Eye (tissue), 1 donor: ENCODE results near the gene TBC1D10A.

Source experiments
- DNase-seq: peaks from one replicate; pipeline ENCODE4 v3.0.0-alpha.2; 2015

TBC1D10A gene

DNA sequence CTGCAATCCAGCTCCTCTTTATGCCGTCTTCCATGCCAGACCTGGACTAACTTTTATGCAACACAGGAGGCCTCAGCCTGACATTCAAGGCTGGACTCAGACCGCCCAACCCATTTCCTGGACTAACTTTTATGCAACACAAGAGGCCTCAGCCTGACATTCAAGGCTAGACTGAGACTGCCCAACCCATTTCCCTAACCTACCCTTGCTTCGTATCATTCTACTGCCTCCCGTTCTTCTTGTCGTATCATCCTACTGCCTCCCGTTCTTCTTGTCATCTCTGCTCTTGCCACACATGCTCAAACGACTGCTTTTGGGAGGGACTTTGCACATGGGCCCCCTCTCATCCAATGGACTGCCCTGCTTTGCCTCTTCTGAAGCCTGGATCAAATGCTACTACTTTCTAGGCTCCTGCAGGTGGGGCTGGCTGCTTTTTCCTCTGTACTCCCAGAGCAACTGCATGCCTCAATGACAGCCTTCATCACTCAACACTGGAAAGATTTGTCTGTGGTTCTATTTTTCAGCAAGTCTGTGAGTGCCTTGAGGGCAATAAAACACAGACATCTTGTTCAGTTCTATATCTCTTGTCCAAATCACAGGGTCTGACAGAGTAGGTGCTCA lies 7.8 kb downstream of the TBC1D10A start:
- DNase-seq: no peak

DNA sequence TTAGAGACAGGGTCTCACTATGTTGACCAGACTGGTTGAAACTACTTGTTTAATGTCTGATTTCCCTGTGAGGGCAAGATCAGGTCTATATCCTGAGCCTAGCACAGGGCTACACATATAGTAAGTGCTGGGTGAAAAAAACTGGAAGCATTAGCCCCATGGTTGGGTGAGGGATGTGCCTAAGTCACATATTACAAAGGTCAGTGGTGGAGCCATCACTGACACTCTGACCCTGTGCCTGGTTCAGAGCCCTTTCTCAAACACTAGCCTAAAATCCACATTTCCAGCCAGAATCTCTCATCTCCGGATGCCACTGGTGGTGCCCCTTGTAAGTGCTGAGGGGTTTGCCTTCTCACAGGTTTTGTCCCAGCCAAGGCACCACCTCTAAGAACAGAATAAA lies 9.0 kb downstream of the TBC1D10A start:
- no peak for DNase-seq

DNA sequence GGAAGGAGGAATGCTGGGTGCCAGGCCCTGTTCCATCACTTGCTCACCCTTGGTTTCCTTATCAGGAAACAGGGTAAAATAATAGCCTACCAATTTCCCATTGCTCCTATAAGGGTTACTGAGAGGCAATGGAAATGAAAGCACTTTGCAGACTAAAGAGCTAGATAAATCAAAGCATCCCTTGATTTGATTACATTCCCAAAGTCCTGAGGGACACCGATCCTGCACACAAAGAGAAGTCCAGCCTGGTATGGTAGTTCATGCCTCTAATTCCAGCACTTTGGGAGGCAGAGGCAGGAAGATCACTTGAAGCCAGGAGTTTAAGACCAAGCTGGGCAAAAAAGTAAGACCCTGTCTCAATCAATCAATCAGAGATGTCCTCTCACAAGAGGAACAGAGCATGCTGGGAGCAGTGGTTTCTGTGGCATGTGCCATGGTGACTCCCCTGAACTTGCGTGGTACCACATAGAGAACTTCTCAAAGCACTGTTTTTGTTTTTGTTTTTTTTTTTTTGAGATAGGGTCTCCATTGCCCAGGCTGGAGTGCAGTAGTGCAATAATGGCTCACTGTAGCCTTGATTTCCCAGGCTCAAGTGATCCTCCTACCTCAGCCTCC lies 10.7 kb downstream of the TBC1D10A start:
- DNase-seq: no peak

DNA sequence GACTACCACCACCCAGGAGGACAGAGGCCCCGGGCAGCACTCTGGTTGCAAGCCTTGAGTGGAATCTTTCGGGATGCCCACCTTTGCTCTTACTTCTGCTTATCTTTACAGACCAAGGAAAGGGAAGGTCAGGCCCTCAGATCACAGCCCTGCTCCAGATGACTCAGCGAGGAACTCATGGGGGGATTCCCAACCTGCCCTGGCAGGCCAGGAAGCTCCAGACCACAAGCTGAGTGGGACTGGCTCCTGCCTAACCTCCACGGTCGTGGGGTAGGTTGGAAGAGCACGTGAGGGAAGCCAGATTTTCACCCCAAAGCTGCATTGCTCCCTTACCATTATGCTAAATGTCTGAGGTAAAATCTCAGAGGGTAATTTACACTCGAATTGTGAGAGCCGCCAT lies 11.8 kb downstream of the TBC1D10A start:
- no peak for DNase-seq

DNA sequence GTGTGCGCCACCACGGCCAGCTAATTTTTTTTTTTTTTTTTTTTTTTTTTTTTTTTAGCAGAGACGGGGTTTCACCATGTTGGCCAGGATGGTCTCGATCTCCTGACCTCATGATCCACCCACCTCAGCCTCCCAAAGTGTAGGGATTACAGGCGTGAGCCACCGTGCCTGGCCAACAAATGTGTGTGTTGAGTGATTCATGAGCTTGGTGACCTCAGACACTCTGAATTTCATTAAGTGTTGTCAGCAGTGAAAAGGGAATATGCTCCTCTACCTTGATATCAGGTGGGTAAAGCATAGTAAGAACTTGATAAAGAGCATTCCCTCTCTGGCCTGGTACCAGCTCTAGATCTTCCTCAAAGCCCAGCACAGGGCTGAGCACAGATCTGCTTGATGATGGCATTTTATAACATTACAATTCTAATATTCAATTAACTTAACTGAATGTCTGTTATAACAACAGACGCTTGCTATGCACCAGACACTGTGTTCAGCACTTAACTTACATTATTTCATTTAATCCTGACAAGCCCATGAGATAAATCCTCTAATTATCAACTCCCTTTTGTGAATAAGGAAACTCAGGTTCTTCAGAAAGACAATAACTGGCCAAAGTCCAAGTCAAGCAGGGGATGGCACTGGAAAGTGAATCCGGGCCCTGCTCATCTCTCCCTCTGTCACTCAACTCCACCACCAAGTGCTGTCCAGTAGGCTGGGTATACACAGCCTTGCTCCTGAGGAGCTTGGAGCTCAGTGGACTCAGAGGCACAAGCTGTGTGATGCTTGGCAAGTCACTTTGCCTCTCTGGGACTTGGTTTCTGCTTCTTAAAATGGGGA lies 13.0 kb downstream of the TBC1D10A start:
- DNase-seq: no peak

DNA sequence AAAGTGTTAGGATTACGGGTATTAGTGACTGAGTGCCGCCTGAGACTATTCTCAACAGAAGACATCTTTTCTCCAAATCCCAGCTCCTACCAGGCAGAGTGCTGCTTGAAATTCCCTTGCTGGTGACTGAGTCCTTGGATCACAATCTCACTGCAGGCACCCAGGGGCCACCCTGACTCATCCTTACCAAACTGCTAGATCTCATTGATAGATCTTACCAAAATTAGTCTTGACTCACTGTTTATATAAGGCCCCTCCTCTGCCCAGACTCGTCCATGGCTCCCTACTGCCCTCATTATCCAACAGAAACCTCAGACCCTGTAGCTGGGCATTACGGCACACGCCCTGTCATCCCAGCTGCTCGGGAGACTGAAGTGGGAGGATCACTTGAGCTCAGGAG lies 14.7 kb downstream of the TBC1D10A start:
- DNase-seq: no peak

DNA sequence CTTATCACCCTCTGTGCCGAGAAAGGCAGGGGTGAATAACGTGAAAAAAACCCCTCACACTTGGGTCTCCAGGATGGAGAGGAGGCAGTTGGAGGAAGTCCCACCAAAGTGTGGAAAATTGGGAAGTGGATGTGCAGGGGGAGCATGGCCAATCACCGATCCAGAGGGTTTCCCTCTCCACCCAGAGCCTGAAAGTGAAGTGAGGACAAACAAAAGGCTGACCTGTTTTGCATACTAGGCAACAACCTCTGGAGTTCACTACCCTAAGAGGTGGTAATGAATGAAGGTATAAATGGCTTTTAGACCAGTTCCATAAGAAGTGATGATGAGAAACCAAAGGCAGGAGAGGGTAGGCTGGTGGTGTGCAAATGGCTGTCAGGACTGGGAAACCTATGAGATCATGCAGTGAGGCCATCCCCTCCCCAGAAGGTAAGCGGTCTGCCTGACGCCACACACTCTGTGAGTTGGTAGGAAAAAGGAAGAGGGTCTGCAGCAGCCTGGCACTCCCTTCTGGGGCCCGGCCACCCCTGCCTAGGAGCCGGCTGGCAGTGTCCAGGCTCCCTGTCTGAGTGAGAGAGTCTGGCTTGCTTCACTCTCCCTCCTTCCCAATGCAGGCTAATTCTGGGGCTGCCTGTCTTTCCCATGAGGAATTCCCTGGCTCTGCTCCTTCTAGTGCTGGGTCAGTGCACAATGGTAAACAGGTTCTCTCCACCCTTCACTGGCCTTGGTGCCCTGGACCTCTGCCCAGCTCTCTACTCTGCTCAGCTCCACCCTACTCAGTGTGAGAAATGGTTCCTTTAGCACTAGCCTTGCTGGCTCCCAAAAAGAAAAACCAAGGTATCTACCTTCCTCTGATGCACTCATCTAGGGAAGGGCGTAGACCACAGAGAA lies 15.6 kb downstream of the TBC1D10A start:
- DNase-seq: peak; percentile 16

DNA sequence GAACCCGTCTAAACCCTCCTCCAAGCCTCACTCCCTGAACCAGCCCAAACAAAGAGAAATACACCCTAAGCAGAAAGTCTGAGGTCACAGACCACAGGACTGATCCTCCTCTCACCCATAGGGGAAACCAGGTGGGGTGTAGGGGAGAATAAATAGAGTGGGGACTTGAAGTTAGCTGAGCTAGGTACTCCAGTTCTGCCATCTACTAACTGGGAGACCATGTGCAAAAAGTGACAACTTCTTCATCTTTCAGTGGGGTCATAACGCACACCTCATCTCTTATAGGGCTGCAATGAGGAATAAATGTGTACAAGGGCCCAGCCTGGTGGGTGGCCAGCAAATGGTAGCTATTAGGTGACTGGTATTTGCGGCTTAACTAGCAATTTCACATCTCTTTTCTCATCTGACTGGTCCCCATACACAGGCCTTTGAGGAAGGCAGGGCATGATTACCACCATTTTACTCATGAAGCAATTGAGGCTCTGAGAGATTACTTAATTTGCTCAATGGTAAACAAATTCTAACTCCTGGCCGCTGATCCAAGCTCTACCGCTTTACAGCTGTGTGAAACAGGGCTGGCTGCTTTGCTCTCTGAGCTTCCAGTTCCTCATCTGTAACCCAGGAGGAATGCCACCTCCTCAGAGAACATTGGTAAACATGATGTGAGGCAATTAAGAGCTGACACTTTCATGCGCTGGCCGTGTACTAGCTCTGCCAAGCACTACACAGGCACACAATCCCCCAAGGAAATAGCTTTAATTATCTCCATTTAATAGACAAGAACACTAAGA lies 16.6 kb downstream of the TBC1D10A start:
- no peak for DNase-seq

DNA sequence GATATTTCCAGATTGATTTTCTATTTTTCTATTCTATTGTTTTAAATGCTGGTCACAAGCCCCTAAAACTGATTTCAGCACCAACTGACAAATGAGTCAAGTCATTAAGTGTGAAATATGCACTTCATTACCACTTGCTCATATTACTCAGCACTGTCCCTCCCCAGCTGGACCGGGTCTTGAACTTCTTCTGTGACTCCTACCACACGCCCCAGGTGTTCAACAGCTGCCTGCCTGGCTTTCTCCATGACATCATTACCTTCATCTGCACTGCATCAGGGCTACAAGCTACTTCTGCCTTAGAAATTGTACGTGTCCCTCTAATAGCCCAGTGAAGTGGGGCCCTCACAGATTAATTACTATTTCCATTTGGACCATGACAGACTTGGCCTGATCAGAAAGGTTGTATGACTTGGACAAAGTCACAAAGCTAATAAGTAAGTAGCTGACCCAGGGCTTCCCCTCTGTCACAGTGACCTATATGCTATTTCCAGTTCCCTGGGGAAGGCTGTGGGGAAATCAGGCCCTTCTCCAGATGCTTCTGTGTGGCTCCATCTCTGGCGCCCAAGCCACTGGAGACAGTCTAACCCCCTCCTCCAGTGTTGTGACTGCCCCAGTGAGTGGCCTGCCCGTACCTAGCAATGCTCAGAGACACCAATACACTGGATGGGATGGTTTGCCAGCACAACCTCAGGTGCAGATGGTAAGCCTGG lies 18.1 kb downstream of the TBC1D10A start:
- DNase-seq: peak; percentile 35

DNA sequence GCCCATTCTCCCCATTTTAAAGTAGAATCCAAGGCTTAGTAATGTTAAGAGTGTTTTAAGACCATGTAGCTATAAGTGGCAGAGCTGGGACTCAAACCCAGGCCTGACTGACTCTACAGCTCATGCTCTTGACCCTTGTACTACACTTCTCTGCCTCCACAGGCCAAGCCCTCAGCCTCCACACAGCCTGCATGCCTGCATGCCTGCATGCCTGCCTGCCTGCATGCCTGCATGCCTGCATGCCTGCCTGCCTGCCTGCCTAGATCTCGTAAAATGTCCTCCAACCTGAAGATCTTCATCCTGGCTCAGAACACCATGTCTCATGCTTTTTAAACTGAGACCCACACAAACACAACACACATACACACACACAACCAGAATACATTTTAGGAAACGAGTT lies 18.6 kb downstream of the TBC1D10A start:
- DNase-seq: no peak

DNA sequence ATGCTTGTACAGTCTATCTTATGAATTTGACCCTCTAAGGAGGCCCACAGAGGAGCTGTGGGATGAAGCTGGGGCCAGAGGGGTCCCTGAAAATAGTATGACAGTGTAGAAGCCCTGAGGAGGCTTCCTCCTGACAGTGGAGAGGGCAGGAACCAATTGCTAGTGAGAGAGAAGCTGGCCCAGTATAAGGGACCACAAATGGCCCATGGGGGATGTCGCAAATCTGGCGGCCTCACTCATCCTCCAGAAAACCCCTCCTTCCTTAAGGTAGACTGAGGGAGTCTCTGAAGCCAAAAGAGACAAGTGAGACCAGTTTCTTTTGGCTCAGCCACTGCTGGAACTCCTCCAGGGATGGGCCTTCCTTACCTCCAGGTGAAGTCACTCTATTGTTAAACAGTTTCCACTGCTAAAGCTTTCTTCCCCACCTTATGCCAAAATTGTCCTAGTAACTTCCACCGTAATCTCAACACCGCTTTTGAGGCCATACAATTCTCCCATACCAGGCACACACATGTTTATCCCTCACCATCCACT lies 19.6 kb downstream of the TBC1D10A start:
- no peak for DNase-seq

DNA sequence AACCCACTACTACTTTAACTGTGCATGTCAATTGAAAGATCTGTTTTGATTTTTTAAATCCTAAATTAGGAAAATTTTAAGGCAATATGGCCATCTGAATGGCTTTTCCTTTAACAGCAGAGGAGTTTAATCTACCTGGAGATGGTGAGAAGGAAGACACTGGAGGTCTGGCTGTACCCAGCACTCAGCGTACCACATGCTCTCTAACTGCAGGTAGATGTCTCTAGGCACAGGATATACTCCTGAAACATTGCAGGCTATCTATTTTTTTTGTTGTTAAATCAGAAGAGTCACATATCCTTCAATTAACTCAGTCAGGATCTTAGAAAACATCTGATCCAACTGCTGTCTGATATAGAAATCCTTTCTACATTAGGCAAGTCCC lies 20.1 kb downstream of the TBC1D10A start:
- DNase-seq: no peak

DNA sequence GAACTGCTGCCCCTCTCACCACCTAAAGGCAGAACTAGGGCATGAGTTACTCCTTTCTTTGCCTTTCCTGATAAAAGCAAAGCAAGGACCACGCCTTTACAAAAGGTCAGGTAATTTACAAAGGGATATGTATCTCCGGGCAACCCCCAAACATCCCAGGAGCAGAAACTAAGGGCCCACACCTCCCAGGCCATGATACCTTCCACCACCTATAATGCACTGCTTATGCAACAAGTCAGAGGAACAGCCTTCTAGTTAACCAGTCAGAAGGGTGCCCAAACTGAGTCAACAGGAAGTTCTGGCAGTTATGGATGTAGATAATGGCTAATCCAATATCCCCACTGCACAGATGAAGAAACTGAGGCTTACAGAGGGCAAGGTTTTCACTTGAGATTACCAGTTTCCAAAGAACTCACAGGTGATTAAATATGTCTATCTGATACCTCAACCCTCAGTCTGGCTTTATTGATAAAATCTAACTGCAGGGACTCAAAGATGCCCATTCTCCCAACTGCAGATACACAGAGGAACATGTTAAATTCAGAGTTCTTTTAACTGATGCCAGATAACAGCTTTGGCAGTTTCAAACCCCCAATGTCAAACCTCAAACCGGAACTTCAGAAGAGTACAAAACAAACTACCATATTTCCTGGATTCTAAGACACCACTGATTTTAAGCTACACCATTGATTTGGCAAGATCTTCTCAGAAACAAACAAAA lies 20.7 kb downstream of the TBC1D10A start:
- DNase-seq: no peak

DNA sequence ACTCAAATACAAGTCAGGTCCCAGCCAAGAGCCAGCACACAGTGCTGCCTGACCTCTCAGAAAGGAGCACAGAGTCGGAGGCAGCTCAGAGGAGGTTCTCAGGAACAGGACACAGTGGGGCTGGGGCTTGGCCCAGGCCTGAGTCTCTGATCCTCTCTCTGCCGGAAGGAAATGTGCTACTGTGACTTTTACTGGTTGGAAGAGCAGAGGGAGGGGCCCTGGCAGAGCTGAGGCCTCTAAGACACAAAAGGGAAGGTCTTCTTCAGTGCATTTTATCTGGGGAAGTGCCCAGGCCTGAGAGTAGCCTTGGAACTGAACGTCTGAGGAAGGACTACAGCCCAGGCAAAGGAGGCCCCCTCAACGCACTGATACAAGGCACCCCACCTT lies 21.2 kb downstream of the TBC1D10A start:
- DNase-seq: no peak

DNA sequence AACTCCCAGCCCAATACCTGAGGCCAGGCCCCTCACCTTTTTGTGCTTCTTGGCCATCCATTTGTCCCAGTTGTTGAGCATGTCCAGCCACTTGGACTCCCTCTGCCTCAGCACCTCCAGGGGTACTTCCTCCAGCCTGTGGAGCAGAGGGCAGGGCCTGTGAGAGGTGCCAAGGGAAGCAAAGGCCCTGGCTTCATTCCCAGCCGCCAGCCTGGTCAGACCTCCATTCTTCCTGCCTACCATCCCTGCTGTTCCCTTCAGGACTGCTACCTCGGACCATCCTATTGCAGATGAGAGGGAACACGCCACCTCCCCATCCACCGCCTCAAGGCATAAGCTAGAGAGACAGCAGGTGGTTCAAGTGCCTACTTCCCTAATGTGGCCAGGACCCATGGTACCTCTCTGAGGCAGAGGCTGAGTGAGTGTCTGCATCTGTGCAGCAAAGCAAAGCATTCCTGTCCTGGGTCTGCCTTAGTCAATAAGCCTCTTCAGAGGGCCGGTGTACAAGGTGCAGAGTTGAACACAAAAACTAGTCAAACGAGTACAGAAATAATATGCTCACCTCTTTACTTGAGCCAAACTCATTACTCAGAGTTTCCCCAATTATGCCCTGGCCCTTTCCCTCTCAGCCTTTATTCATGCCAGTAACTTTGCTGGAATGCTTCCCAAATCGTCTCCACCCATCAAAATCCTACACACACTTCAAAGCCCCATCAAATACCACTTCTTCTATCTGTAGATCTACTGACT lies 22.1 kb downstream of the TBC1D10A start:
- DNase-seq: no peak

DNA sequence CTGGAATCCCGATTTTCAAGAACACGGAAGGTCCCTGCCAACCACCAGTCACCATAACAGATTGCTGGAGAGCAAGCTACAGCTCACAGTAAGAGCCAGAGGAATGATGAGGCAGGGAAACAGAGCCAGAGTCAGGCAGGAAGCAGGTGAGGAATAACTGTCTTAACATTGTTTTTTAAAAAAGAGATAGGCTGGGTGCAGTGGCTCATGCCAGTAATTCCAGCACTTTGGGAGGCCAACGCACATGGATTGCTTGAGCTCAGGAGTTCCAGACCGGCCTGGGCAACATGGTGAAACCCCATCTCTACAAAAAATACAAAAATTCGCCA lies 24.0 kb downstream of the TBC1D10A start:
- DNase-seq: no peak

DNA sequence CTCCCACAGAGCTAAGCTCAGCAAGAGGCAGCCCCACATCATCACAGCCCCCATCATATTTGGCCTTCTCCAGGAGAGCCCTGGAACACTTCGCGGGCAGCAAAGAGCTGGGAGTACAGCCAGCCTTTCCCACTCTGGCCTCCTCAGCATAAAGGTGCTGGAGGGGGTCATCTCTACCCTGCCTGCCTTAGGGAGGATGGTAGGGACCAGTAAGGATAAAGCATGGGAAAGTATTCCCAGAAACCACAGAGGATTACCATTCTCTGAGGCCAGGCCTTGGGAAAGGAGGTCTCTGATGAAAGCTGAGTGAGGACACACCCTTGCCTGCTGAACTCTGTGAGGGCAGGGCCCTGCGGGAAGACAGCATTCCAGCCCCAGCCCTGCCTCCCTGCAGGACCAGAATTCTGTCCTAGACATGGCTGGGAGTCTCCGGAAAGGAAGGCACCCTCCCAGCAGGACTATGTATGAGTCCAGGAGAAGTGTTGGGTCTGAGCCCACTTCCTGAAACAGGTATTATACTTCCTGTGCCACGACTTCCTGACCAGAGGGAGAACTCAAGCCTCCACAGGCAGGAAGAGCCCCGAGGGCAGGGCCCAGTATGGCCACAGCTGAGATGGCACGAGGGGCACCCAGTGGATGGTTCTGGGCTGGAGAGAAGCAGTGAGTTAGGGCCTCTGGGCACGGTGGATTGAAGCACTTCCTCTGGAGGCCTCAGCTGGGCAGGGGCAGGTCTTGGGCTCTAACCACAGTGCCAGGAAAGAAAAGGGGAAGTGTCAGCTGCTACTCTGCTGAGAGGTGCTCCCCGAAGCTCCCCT lies 24.5 kb downstream of the TBC1D10A start:
- DNase-seq: no peak

DNA sequence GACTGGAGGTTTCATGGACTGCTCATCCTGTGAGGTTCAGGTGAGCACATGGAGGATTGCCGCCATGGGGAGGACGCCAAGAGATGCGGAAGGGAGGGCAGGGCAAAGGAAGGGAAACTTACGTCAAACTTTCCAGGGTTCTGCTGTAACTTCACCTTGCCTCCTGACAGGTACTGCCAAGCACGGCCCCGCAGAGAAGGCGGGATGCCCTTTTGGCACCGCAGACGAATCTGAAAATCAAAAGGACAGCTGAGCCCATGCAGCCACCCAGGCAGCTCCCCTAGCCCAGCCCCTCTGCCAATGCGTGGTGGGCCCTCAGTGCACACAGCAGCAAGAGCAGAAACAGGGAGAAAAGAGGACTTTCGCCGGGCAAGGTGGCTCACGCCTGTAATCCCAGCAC lies 27.4 kb downstream of the TBC1D10A start:
- DNase-seq: no peak
